NCI-H2171 (cell line): ENCODE measurements around the gene FBXL19.

Experiments
- DNase-seq: peaks from one replicate; lab custom pipeline; 2025; lab: John Stamatoyannopoulos, UW

The FBXL19 gene

DNA sequence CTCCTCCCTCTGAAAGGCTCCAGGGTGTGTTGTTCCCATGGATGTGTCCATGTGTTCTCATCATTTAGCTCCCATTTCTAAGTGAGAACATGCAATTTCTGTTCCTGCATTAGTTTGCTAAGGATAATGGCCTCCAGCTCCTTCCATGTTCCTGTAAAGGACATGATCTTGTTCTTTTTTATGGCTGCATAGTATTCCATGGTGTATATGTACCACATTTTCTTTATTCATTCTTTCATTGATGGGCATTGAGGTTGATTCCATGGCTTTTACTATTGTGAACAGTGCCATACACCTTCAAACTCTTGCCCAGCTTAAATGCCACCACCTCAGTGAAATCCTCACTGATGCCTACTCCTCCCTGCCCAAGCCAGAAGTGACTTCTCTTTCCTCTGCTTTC is 21.0 kb downstream of the FBXL19 start:
- DNase-seq = no peak

- DNase-seq = no peak
Observed at GRCh38 chr16:30946671-30947540, 23.5 kb downstream of the FBXL19 start.

DNA sequence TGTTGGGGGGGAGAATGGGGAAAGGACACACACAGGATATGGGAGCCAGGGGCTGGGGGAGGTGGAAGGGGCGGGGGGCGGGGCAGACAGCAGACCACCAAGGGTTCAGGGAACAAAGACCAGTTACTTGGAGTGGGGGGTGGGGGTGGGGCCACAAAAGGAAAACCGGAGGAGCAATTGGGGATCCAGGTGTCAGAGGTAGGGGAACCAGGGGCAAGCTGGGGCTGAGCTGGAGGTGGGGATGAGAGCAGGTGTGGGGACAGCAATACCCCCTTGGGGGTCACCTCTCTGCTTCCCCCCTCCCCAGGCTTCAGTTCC is 24.1 kb downstream of the FBXL19 start:
- DNase-seq = no peak

DNA sequence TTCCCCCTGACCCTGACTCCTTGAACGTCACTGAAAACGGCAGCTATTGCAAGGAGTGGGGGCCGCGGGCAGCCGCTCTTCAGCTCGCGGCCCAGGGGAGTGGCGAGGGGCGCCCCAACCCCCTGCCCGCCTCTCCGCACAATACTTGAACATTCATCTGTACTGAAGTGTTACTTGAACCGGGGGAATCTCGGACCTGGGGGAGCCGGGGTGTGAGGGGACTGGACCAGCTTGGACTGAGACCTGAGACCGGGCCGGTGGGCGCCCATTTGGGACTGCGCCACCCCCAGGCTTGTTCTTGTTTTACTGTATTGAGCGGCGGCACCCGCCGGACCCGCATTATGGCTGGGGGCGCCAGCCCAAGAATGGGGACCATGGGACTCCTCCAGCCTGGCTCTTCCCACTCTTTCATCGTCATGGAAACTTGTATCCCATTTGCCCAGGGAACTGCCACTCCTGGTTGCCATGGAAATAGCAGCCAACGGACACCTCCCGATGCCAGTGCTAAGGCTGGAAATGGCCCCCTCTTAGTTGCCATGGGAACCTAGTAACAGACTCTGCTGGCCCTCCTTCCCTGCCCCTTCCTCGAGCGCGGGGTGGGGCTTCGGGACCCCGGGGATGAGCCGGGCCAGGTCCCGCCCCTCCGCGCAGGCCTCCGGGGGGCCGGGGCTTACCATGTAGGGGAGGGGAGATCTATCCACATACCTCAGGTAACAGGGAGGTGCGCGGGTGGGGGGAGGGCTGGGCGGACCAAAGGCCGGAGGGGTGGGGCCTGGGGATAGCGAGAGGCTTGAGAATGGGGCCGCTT is 24.7 kb downstream of the FBXL19 start:
- peak; percentile 53 for DNase-seq

DNA sequence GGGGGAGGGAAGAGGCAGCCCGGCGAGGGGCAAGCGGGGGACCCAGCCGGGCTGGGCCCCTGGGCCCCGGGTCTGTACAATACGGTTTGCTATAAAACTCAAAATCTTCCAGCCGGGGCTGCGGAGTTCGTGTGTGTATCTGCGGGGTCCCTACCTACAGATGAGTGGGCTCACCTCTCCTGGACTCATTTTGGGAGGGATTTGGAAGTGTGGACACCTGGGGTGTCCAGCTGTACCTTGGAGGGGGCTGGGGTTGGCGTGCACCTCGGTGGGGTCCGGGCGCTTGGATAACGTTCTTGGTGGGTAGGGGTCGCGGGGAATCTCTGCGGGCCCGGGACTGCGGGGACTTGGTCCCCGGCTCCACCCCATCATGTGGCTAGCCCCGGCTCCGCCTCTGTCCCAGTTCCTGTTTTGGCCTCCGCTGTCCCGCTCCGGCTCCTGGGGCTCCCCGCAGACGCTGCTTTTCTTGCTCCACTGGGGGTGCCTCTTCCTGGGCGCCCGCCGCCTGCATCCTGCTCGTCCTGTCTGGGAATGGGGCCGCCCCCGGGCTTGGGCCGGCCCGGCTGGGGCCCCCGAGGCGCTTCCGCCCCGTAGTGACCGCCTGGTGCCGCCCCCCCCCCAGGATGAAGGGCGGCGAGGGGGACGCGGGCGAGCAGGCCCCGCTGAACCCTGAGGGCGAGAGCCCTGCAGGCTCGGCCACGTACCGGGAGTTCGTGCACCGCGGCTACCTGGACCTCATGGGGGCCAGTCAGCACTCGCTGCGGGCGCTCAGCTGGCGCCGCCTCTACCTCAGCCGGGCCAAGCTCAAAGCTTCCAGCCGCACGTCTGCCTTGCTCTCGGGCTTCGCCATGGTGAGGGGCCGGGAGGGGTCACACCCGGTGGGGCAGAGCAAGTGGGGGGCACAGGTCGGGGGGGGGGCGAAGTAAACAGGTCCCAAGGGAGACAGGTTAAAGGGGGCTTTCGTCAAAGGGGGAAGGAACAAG is 25.6 kb downstream of the FBXL19 start, which contains the start of gene ORAI3:
Gene ORAI3, plus strand, starts transcription at position 402 of the 983 bp plus-strand sequence. Its CDS starts 222 bp downstream, at position 624.
- DNase-seq = peak; percentile 13

- no peak for DNase-seq
Observed at GRCh38 chr16:30949650-30950515, 26.5 kb downstream of the FBXL19 start.

DNA sequence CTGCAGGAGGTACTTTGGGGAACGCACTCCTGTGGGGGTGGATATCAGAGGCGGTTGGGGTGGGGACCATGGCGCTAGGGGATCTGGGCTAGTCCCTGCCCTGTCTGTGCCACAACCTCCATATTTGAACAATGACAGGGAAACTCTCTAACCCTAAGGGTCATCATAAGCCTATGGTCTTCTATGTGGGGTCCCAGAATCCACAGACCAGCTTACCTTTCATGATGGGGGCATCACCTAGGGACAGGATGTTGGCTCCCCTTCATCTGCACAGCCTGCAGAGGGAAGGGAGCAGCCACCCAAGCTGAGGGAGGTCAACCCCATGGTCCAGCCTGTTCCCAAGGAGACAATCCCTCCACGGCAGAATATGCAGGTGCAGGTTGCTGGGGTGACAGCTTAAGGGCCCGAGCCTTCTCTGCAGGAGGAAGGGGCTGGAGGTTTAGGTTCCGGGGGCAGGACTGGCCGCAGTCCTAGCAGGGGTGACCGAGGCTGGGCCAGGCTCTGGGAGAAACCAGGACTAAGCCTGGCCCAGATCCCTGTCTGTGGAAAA is 27.2 kb downstream of the FBXL19 start:
- DNase-seq = no peak

DNA sequence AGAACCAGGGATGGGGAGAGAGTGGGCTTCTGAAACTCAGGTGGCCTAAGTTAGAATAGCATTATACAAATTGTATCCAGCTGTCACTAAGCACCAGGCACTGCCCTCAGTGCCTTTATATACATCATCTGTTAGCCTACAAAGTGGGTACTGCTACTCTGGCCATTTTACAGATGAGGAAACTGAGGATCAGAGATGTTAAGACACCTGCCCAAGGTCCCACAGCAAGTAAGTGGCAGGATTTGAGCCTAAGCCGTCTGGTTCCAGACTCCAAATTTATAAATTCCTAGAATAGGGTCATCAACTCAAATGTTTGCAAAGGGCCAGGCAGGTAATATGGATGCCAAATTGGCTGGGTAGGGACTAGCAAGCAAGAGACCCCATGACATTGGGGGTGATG is 27.8 kb downstream of the FBXL19 start:
- DNase-seq = no peak

DNA sequence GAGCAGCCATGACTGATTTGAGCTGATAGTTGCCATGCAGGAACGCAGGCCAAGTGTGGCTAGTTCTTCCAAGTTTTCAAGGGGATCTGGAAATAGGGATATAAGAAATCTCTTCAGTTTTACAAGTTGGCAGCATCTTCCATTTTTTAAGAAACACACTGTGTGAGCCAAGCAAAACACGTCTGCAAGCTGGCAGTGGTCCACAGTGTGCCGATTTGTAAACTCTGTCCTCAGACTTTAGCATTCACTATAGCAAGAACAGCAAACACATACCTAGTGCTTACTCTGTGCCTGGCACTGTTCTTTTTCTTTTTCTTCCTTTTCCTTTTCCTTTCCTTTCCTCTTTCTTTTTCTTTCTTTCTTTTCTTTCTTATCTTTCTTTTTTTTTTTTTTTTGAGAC is 28.4 kb downstream of the FBXL19 start:
- DNase-seq = no peak

DNA sequence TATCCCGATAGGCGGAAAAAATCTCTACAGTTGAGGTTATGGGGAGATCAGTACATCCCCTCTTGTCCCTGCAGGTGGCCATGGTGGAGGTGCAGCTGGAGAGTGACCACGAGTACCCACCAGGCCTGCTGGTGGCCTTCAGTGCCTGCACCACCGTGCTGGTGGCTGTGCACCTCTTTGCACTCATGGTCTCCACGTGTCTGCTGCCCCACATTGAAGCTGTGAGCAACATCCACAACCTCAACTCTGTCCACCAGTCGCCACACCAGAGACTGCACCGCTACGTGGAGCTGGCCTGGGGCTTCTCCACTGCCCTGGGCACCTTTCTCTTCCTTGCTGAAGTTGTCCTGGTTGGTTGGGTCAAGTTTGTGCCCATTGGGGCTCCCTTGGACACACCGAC is 29.7 kb downstream of the FBXL19 start:
- no peak for DNase-seq

- DNase-seq = peak; percentile 32
Observed at GRCh38 chr16:30953511-30954124, 30.2 kb downstream of the FBXL19 start.

DNA sequence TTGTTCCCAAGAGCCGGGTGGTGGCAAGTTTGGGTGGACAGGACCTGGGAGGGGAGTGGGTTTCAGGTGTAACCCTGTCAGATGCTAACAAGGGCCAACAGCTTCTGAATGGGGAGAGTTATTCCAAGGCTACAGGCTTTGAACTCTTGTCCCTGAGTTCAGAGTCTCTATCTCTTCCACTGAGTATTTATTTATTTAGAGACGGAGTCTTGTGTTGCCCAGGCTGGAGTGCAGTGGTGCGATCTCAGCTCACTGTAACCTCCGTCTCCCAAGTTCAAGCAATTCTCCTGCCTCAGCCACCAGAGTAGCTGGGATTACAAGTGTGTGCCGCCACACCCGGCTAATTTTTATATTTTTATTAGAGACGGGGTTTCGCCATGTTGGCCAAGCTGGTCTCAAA is 31.6 kb downstream of the FBXL19 start:
- no peak for DNase-seq

DNA sequence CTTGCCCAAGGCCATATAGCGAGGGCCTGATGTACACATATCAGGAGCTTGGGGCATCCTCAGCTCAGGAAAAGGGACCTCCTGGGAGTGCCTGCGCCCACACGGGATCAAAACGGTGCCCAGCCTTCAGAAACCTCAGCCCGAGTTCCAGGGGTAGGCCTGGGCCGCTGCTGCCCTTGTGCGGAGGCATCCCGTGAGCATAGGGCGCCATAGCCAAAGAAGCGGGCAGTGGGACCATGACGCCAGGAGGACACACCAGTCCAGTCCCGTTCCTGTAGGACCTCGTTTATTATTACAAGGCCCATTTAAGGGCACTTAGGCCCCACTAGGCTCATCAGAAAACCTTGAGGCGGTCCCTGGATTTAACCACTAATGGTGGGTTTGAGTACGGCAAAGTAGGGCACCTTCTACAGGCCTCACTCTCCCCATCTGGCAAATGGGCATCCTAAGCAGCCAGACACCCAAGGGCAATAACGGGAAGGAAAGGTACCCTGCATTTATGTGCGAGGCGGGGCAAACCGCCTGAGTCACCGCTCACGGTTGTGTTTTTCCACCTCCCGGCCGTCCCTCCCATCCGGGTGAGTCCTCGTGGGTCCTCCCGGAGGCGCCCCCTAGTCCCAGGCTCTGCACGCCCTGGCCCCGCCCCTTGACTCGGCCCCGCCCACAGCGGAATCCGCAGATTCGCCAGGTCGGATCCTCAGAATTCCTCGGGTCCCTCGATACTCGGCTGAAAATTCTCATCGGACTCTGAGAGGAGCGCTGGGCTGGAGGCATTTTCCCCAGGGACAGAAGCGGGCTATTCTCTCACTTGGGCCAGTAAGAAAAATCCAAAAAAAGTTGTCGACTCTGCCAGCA is 33.5 kb downstream of the FBXL19 start:
- DNase-seq = peak; percentile 83

- DNase-seq = peak; percentile 97
Observed at GRCh38 chr16:30957456-30958174, 34.2 kb downstream of the FBXL19 start, which contains the start of gene SETD1A. TSS of gene SETD1A (plus strand) at chr16:30957754. CDS start at chr16:30958732, 978 bp downstream.

DNA sequence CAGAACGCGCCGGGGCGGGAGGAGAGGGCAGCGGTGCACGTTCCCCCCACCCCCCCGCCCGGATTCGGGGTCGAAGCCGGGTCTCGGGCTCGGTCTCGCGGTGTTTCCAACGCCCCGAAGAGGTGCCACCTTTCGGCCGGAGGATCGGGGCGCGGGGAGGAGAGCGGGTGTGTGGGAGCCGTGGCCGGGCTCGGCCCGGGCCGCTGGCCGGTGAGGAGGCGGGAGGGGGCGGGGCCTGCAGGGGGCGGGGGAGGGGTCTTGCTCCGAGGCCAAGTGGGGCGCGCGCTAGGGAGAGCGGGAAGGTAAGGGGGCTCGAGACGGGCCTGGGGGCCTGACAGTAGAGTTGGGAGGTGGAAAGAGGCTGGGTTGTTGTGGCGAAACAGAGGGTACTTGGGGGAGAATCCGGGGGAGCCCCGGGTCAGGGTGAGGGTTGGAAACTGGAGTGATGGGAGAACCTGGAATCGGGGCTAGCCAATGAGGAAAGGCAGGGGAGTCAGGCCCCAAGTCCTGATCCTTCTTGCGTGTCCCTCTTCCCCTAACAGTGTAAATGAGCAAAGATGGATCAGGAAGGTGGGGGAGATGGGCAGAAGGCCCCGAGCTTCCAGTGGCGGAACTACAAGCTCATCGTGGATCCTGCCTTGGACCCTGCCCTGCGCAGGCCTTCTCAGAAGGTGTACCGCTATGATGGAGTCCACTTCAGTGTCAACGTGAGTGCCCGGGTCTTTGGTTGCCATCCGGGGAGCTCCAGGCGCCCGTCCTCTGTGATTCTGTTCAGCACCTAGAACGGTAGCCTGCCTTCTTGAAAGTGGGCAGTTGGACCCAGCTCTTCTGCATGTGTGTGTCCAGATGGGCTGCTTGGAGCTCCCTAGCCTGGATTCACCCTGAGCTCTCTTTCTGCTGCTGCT is 35.1 kb downstream of the FBXL19 start:
- no peak for DNase-seq

DNA sequence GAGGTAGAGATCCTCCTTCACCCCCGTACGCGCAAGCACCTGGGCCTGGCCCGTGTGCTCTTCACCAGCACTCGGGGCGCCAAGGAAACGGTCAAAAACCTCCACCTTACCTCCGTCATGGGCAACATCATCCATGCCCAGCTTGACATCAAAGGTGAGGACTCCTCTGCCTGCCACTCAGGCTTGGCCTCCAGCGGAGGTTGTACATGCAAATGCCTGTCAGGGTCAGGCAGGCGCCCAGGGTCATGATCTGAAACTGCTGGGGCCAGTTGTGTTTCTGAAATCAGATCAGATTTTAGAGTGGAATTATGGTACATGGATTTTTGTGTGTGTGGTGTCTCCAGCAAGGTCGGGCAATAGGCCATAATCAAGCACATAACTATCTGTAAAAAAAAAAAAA is 38.0 kb downstream of the FBXL19 start:
- DNase-seq = no peak

DNA sequence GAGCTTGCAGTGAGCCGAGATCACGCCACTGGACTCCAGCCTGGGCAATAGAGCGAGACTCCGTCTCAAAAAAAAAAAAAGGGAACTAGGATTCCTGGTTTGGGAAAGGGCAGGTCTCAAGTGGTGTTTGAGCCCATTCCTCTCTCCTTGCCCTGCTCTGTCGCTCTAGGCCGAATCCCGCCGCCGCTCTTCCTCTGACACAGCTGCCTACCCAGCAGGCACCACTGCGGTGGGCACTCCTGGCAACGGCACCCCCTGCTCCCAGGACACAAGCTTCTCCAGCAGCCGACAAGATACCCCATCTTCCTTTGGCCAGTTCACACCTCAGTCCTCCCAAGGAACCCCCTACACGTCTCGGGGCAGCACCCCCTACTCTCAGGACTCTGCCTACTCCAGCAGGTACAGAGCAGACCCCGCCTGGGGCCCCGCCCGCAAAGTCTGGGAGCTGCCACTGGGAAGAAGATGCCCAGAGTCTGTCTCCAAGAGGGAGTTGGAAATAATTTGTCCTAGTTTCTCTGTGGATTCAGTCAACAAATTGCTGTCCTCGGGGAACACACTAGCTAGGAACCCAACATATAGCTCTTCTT is 40.6 kb downstream of the FBXL19 start:
- DNase-seq = no peak
